Measurements from ENCODE around the gene LRBA.

- TF ChIP-seq CTCF (IDR thresholded peaks at IDR 0.05) (no peak), EP300 (IDR thresholded peaks at IDR 0.05) (no peak)
These were observed 72.0 kb downstream of the LRBA start for GRCh38 chr4:150943126-150943525.
